T-helper 1 cell treated with Interleukin-12 subunit alpha and Interleukin-12 subunit beta and Interleukin-4 antibody, amounts not matched to agents 30 ng/mL and 1 ng/mL, for 36 hours (primary cell): ENCODE data around the gene FCMR. TPM values are rescaled to one million over a fixed set of nuclear protein-coding genes. Genes with fewer than 3 reads are reported as not detected.

Experiments
- intact Hi-C: fragments of 100-400 bp; cut with micrococcal nuclease; formaldehyde crosslinking; loops from one replicate; pipeline ENCODE4 v1.15.1; 2024
- total RNA-seq: library from RNA; stranded (reverse); gene quantifications from 2 replicates; pipeline ENCODE4 v1.2.3, GENCODE V29; 2022

FCMR gene, protein sequence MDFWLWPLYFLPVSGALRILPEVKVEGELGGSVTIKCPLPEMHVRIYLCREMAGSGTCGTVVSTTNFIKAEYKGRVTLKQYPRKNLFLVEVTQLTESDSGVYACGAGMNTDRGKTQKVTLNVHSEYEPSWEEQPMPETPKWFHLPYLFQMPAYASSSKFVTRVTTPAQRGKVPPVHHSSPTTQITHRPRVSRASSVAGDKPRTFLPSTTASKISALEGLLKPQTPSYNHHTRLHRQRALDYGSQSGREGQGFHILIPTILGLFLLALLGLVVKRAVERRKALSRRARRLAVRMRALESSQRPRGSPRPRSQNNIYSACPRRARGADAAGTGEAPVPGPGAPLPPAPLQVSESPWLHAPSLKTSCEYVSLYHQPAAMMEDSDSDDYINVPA
- 65.7 and 70.9 TPM in 2 replicates for total RNA-seq

DNA sequence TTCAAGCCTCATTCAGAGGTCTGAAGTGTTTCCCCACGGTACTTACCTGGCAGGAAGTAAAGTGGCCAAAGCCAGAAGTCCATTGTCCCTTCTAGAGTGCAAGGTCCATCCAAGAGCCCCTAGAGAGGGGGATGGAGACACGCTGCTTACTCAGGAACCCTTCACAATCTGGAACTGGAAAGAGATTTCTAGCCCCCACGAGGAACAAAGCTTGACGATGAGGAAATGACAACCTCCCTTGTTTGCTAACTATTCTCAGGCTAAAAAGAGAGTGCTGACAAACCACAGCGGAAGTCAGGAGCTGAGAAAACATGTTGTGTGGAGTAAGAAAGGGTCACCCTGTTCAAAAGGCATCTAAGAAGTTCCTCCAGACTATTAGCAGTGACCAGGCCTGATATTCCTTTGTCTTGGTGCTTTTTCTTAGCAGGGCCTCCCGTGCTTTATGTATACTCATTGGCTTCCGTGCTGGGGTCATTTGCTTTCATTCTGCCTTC lies at the start of gene FCMR:
TSS of gene FCMR (minus strand) at position 170 of the 494 bp plus-strand sequence. CDS start at position 83, 87 bp downstream.
- intact Hi-C loops: loop anchor here (1.0 to 5.0 kb wide), 5 partner anchors 13 to 415 kb away; partner anchors contain the start of genes CD55 and YOD1

DNA sequence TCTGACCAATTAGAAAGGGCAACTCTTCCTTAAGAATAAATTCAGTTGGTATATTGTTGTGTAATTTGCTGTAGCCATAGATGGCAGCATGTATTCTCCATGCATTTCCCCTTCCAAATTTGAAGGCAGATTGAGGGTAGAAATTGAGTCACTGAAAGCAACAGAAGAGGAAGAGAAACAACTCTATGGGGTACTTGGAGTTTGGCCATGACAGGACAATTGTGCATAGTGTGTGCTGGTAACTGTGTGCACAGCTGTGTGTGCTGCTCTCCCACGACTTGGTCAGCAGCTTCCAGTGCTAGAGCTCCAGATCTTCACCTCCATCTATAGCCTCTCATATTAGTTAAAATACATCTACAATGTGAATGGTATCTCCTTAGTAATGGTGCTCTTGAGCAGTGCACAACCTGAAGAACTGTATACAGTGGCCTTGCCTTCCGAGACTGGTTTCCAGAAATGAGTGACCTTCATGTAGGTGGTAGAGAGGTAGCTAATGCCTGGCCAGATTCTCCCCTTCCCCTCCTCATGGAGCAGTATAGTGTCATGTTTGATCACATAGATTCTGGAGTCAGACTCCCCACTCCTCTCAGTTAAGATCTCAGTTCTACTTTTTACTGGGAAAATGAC lies 49.4 kb upstream of the FCMR start:
- intact Hi-C loops: no loop called here

DNA sequence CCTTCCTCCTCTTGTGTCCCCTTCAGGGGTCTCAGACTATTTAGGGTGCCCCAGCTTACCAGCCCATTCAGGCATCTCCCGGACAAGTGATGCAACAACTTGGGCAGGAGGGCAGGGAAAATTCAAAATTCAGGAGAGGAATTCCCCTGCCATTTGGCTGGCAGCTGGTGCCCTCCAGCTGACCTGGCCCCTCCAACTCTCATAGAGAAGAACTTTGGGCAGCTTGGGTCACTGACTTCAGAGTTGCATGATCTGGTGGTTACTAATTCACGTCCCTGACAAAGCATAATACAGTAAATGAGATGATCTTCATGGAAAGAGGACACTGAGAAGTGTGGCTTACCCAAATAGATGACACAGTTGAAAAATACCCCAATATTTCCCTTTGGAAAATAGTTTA lies 48.7 kb upstream of the FCMR start, which contains the start of gene FCAMR:
TSS of gene FCAMR (minus strand) at position 15 of the 400 bp plus-strand sequence. CDS start 335 bp downstream, outside the sequence.
- intact Hi-C loops: no loop called here

DNA sequence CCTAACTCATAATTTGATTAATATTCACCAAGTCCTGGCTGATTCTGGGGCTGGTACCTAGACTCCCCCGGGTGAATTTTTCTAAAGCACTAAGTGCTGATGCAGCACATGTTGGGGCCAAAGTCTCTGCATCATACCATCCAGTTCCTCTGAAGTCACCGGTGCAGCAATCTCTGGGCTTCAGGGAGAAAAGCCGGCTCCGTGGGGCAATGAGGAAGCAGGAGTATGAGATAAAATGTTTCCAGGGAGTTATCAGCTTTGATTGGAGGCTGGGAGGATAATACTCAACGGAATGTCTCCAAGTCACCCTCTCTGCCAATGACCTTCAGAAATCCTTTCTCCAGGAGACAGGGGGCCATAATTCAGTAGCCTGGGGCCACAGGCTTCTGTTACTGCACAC lies 47.3 kb upstream of the FCMR start:
- intact Hi-C loops: no loop called here

DNA sequence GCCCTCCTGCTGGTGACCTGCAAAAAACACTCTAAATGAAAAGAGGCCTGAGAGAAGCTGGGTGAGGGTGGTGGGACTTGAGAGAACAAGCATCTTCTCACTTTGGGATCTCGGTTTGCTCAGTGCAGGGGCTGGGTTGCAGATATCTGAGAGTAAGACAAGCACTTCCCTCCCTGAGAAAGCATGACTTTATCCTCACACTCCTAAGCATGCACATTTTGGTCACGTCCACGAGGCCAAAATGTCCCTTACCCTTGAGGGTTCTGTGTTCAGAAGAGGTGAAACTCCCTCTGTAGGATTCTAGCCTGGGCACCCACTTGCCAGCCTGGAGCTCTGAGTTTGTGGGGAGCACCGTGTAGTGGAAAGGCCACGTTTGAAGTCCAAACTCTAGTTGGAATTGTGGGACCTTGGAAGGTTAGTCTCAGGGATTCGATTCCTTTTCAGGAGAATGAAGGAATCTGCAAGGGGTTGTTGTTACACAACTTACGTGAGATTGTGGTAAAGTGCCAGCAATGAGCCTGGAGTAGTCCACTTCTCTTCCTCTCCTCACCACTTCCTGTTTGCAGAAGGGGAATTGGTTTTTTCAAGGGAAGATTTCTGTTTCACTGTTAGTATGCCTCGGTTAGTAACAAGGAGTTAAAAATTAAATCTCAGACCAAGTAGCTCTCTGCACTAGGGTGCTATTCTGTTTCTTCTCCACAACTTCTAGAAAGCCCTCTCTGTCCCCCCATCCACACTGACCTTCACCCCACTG lies 45.5 kb upstream of the FCMR start:
- intact Hi-C loops: no loop called here

DNA sequence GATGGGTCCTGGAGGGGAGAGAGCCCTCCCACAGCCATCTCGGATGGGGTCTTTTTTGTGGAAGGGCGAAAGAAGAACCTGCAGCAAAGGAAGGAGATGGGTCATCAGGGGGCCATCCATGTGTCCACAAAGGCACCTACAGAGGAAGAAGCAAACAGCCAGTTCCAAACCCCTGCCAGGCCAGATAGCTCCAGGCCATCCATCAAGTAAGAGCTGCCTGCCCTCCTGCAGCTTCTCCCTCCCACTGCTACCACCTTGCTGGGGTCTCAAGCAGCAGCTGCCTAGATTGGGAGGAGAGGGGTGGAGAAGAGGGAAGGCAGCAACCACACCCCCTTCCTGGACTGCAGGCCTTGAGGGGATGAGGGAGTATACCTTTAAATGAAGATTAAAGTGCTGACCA lies 44.0 kb upstream of the FCMR start:
- intact Hi-C loops: no loop called here

DNA sequence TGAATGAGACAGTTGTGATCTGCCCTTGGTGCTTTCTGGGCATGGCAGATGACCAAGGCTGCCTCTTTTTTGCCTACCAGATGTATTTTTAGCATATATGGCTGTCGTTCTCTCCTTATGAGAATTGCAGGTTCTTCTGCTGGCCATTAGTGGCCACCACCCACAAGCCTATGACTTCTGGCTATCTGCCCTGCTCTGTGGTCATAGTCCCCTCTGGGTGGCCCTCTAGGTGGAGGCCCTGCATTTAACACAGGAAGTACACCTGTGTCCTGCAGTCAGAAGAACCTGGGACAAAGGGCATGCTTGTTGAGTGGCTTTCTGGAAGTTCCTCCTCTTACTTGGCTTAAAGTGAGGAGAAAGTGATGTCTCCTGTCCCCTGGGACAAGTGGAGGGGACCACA lies 42.0 kb upstream of the FCMR start:
- intact Hi-C loops: no loop called here

DNA sequence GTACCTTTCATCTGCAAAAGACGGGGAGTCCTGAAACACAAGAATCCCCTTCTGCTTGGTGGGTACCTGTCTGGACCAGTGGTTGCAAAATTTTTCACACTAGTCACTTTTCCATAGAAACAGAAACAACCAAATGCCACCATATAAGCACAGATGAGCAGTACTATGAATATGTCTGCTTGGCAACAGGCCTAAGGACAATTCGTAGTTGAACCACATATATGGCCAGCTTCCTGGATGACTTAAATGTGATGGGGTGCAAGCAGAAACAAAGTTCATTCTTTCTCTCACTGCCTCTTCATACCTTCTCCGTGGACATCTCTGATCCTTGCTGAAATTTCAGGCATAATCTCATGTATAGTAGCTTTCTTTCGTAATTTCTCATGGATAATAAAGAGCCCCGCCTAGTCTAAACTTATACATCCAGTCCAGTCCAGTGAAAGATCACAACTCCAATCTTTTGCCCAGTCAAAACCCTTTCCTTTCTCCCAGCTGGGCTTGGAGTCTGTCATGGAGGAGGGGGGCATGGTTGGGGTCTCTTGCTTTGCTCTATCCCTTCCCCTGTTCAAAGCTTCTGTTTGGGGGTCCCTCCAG lies 41.5 kb upstream of the FCMR start:
- intact Hi-C loops: no loop called here

DNA sequence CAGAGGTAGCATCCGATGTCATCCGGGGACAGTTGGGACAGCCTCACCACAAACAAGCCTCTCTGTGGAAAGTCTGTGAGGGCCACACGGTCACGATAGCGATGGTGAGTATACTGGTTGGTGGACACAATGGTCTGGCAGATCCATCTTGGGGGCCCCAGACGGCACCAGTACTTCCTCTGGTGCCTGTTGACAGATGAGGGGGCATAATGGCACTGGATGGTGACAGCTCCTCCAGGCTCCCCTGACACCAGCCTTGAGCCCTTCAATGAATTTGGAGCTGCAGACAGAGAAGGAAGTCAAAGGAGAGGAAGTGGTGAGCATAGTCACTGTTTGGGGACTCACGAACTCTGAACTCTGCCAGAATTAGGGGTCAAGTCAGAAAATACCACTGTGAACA lies 40.5 kb upstream of the FCMR start:
- intact Hi-C loops: no loop called here

DNA sequence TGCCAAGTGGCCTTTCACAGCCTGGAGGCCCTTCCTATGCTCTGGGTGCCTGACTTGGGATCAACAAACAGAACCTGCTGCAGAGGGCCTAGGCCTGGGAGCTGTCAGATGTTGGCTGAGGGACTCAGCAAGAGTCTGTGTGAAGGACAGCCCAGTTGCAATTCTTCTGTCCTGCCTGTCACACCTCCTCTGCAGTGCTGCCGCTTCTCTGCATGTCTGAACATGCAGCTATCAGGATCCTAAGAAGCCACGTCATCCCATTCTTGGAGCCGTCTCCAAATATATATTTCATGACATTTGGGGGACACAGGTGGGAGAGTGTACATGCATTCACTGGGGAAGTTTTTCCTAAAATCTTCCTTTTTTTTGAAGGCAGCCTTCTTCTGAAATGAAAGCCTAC lies 39.9 kb upstream of the FCMR start:
- intact Hi-C loops: no loop called here

DNA sequence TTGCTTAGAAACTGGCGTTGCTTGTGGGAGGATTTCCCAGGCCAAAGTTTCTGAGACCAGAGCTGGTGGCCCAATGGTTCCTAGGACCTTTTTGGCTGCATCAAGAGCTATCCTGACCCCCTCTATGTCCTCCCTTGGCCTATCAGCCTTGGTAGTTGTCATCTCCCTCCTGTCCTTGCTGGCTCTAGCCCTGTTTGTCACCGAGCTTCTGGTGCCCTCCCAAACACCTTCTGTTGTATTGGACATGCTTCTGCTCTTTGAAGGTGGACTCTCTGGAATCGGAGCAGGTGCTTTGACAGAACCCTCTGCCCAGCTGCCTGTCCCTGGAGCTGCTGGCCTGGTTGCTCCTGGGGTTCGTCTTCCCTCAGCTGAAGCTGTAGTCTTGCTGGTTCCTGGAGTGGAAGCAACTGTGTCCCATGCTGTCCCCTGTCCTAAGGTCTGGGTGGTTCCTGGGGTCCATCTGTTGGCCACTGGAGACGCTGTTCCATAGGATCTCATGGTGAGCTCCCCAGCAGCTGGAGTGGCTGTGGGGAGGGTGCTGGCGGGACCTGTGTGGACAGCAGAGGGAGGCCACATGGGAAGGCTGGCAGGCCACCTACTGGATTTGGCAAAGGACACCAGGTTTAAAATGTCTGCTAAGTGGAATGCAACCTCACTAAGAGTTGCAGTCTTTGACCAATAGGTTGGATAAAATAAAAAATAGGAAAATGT lies 39.1 kb upstream of the FCMR start:
- intact Hi-C loops: no loop called here

DNA sequence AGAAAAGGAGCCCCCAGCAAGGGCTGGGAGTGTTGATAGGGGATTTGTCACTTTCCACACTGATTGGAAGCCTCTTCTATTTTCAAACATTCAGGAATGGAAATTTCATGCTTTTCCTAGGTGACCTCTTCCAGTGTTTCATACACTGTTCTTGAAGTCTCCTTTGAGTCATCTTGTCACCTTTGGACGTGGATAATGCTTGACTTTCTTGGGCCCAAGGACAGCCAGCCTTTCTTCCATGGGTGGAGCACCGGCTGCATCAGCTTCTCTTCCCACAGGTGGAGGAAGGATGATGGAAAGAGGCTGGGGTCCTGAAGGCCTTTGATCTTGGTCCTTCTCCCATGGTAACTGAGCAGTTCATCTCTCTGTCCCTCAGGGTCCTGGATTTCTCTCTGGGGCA lies 36.4 kb upstream of the FCMR start:
- intact Hi-C loops: no loop called here

DNA sequence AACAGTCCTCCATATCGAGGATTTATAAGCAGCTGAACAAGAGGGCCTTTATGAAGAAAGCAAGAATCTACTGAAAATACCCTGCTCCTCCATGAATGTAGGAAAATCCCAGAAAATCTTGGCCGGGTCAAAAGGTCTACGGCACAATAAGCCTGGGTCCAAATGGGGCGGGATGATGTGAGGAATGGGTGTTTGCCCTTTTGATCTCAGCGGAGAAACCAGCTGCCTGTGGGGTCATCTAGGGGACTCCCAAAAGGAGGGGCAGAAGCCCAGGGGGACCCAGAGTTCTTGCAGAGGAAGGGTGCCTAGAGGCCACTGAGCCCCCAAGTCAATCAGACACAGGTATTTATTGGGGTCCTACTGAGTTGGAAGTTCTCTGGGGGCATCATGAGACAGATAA lies 35.9 kb upstream of the FCMR start:
- intact Hi-C loops: no loop called here

DNA sequence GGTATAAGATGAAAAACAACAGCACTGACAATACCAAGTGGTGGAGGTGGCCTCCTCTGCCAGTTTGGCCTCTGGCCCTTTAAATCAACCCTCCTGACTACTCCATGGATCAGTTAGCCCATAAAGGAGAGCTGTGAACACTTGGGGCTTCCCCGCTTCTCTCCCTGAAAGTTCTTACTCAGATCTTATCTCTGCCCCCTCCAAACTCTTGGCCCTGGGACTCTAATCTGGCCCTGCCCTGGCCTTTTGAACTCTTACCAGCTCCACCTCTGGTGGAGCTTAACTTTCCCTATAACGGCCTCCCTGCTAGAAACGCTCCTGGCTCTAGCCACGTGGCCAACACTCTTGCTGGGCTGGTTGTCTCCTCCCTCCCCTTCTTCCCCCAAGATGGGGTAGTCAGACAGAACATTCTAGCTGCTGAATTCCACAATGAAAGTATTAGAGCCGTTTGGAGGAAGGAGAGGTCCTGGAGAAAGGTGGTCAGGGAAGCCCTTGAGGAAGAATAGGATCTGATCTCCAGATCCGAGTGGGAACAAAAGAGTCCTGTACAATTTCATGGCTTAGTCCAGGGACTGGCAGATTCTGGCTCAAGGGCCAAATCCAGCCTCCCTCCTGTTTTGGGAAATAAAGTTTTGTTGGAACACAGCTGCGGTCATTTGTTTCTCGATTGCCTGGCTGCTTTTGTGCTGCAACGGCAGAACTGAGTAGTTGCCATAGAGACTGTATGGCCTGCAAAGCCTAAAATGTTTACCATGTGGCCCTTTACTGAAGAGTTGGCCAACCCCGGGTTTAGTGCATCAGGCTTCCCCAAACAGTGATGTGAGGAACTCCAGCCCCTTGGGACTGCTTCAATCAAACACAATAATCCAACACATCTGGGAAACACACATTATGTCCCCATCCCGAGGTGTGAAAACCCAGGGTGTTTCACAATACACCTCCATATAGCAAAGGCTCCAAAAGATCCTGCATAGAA lies 34.0 kb upstream of the FCMR start:
- intact Hi-C loops: no loop called here

DNA sequence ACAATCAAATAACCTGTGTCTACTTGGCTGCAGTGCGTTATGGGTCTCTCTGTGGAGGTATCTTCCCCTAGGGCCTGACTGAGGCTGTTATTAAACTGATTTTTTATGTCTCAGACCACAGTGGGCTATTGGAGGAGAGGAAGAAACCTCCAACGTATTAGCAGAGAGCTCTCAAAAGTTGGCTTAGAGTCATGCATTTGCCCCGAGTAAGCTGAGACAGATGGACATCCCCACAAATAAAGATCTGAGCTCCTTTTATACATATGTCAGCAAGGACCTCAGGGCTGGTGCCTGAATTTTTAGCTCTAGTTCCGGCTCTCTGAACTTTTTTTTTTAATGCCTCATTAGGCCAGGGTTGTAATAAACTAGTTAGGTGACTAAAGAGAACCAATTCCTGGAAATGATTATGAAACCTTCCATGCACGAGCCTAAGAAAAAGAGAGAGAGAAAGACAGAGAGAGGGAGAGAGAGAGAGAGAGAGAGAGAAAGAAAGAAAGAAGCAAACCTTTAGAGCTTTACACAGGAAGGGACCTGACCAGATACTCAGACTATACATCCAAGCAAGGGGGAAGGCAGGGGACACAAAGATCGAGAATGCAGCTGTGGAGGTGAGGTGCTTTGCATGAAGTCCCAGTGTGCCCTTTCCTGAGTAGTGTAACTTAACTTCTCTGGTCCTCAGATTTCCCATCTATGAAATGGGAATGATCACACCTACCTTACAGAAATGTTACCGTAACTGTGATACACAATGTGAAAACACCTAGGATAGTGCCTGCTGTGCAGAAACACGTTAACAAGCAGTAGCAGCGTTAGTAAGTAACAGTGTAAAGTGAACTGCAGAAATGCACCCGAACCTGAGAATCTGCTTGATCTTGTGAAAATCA lies 33.0 kb upstream of the FCMR start:
- intact Hi-C loops: no loop called here

DNA sequence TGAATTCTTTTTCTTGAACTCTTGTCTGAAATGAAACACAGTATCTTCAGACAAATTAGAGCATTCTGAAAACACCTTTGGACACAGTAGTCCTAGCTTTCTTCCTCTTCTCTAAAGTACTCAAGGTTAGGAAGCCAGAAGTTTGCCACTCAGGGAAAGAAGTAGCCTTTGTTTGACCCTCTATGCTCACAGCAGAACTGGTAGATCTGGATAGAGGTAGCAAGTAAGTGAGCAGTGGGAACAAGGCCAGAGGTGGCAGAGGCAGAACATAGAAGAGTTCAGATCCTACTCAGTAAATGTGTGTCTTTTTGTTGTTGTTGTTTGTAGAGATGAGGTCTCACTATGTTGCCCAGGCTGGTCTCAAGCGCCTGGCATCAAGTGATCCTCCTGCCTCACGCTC lies 31.9 kb upstream of the FCMR start:
- intact Hi-C loops: no loop called here

DNA sequence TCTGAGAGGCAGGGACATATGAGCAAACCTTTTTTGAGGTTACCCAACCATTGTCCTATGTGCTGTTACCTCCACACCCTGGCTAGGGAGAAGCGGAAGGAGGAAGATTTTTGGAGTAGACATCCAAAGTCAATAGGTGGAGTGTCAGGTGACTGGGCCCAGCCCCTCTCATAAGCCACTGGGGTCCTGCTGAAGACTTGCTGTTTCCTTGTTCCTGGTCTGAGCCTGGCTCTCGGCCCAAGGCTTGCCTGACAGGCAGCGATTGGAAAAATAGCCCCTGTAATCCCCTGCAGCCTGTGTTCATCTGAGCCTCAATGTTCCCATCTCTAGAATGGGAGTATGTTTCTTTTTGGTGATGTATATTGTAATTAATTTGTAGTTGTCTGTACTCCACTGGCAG lies 31.4 kb upstream of the FCMR start:
- intact Hi-C loops: no loop called here

DNA sequence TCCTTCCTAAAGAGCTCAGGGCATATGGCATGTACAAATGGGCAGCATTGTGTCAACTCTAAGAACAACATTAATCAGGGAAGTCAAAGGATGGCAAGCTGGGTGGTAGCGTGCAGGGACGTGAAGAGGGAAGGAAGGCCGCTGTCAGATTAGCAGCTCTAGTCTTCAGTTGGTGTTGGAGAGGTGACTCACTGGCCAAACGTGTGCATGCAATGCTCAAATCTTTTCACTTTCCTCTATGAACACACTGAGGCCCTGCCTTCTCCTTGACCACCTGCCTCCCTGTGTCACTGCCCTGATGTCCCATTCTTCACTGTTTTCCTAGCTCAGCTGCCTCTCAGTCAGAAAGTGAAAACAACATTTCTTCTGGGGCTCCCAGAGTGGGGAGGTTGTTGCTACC lies 30.4 kb upstream of the FCMR start:
- intact Hi-C loops: no loop called here
